HEK293 (cell line): ENCODE measurements around the gene IL4R.

ENCODE experiments used
- CTCF ChIA-PET: fragments of 350-600 bp; formaldehyde crosslinking; extraction: SDS; loops from one replicate; lab custom pipeline; 2021; ENCODE audit warnings: antibody characterized with exemption; lab: Yijun Ruan, JAX
- POLR2A ChIA-PET: fragments of 300-600 bp; formaldehyde crosslinking; extraction: SDS; loops from one replicate; lab custom pipeline; 2020; ENCODE audit warnings: antibody characterized with exemption, inconsistent platforms; lab: Yijun Ruan, JAX
- H3K27ac ChIP-seq: fragments of 200-500 bp; sonication (Bioruptor generic); 2 replicates; pipeline ENCODE4 v1.5.1; 2014; ENCODE audit warnings: low read depth, low read length, control low read depth, inconsistent platforms; ENCODE audit errors: extremely low read depth
- H3K36me3 ChIP-seq, 2 experiments: fragments of 200-500 bp in 1 of 2; sonication (Bioruptor generic) in 1 of 2; 1 replicate in 1 of 2; 2 replicates in 1 of 2; pipeline ENCODE4 v1.5.1; 2014 to 2017; ENCODE audit warnings: inconsistent platforms in 2 of 2, low read length in 2 of 2; ENCODE audit not compliant: control insufficient read depth in 2 of 2, insufficient read depth in 1 of 2
- H3K4me1 ChIP-seq: fragments of 200-500 bp; sonication (Bioruptor generic); 2 replicates; pipeline ENCODE4 v1.5.1; 2014; ENCODE audit warnings: mild to moderate bottlenecking, low read length, inconsistent platforms; ENCODE audit not compliant: control insufficient read depth, insufficient read depth
- H3K4me3 ChIP-seq: 2 replicates; pipeline ENCODE4 v1.5.1; 2011; ENCODE audit warnings: low read depth, mild to moderate bottlenecking, control low read depth, low read length, moderate library complexity
- H3K9me3 ChIP-seq: fragments of 200-500 bp; sonication (Bioruptor generic); 2 replicates; pipeline ENCODE4 v1.5.1; 2014; ENCODE audit warnings: low read depth, low read length, inconsistent platforms; ENCODE audit not compliant: control insufficient read depth, insufficient read depth
- ELK4 ChIP-seq: IDR thresholded peaks from 2 replicates; pipeline ENCODE4 v1.6.1; 2011; ENCODE audit warnings: mild to moderate bottlenecking, low read depth, low read length, borderline replicate concordance
- GFI1B ChIP-seq: fragments of 450-650 bp; formaldehyde crosslinking; IDR thresholded peaks from 2 replicates; pipeline ENCODE4 v1.5.1; 2016; ENCODE audit warnings: missing biosample characterization, missing genetic modification characterization
- PATZ1 ChIP-seq: fragments of 450-650 bp; formaldehyde crosslinking; IDR thresholded peaks from 2 replicates; pipeline ENCODE4 v1.5.1; 2016; ENCODE audit warnings: missing biosample characterization, missing genetic modification characterization
- PRDM10 ChIP-seq: fragments of 450-650 bp; formaldehyde crosslinking; IDR thresholded peaks from 2 replicates; pipeline ENCODE4 v1.5.1; 2016; ENCODE audit warnings: missing biosample characterization, missing genetic modification characterization
- PRDM4 ChIP-seq: fragments of 450-650 bp; formaldehyde crosslinking; IDR thresholded peaks from 2 replicates; pipeline ENCODE4 v1.5.1; 2017; ENCODE audit warnings: missing biosample characterization, missing genetic modification characterization
- SCRT1 ChIP-seq: fragments of 450-650 bp; formaldehyde crosslinking; IDR thresholded peaks from 2 replicates; pipeline ENCODE4 v1.5.1; 2016; ENCODE audit warnings: missing biosample characterization, missing genetic modification characterization, borderline replicate concordance
- TRIM28 ChIP-seq: IDR thresholded peaks from 2 replicates; pipeline ENCODE4 v1.6.1; 2011; ENCODE audit warnings: low read length, control low read depth, borderline replicate concordance
- ZBTB44 ChIP-seq: fragments of 450-650 bp; IDR thresholded peaks from 2 replicates; pipeline ENCODE4 v1.5.1; 2018; ENCODE audit warnings: missing biosample characterization, mild to moderate bottlenecking, missing genetic modification characterization
- ZFP37 ChIP-seq: fragments of 450-650 bp; formaldehyde crosslinking; IDR thresholded peaks from 2 replicates; pipeline ENCODE4 v1.5.1; 2016; ENCODE audit warnings: missing biosample characterization, missing genetic modification characterization
- ZNF121 ChIP-seq: fragments of 450-650 bp; formaldehyde crosslinking; IDR thresholded peaks from 2 replicates; pipeline ENCODE4 v1.5.1; 2016; ENCODE audit warnings: missing biosample characterization, missing genetic modification characterization
- ZNF239 ChIP-seq: fragments of 450-650 bp; formaldehyde crosslinking; IDR thresholded peaks from 2 replicates; pipeline ENCODE4 v1.5.1; 2016; ENCODE audit warnings: missing biosample characterization, missing genetic modification characterization
- ZNF280D ChIP-seq: fragments of 450-650 bp; formaldehyde crosslinking; IDR thresholded peaks from 2 replicates; pipeline ENCODE4 v1.5.1; 2016; ENCODE audit warnings: missing biosample characterization, missing genetic modification characterization
- ZNF354C ChIP-seq: fragments of 450-650 bp; formaldehyde crosslinking; IDR thresholded peaks from 2 replicates; pipeline ENCODE4 v1.5.1; 2016; ENCODE audit warnings: missing biosample characterization, missing genetic modification characterization, low read depth, borderline replicate concordance
- ZNF580 ChIP-seq: fragments of 450-650 bp; formaldehyde crosslinking; IDR thresholded peaks from 2 replicates; pipeline ENCODE4 v1.5.1; 2016; ENCODE audit warnings: missing biosample characterization, missing genetic modification characterization
- ZNF596 ChIP-seq: fragments of 450-650 bp; IDR thresholded peaks from 2 replicates; pipeline ENCODE4 v1.5.0; 2018; ENCODE audit warnings: missing biosample characterization, mild to moderate bottlenecking, missing genetic modification characterization, moderate library complexity
- ZNF654 ChIP-seq: fragments of 450-650 bp; formaldehyde crosslinking; IDR thresholded peaks from 2 replicates; pipeline ENCODE4 v1.5.1; 2016; ENCODE audit warnings: low read depth, missing biosample characterization, missing genetic modification characterization
- ZNF664 ChIP-seq: fragments of 450-650 bp; formaldehyde crosslinking; IDR thresholded peaks from 2 replicates; pipeline ENCODE4 v1.5.1; 2016; ENCODE audit warnings: missing biosample characterization, missing genetic modification characterization

IL4R gene

GRCh38 chr16:27363797-27364196 is 50.0 kb downstream of the IL4R start (continued):
- TF ChIP-seq ZNF280D (tag by site-specific recombination) (no peak), TRIM28 (no peak), PRDM10 (tag by site-specific recombination) (no peak), ZNF664 (tag by site-specific recombination) (no peak), ZBTB44 (no peak), ZNF654 (tag by site-specific recombination) (no peak), ZNF580 (tag by site-specific recombination) (no peak)

GRCh38 chr16:27364493-27365141 is 50.8 kb downstream of the IL4R start:
- H3K9me3 ChIP-seq = no peaks in the 10 kb centered on the region
- H3K4me3 ChIP-seq = no peak overlapping the region
- H3K27ac ChIP-seq = no peak overlapping the region
- ChIA-PET POLR2A (no interaction called here), CTCF (interaction anchor here (0.6 kb wide), 1 partner anchor 83 kb away, joined by 3 read pairs; no protein-coding TSS in a partner anchor)
- H3K36me3 ChIP-seq = peaks cover 0 to 8% of the 10 kb centered on the region in 2 experiments; a peak in 1 of 3 replicates
- H3K4me1 ChIP-seq = no peaks in the 10 kb centered on the region; the same call in 1 of the 2 replicates
- TF ChIP-seq PRDM4 (tag by site-specific recombination) (no peak), ELK4 (no peak), SCRT1 (tag by site-specific recombination) (no peak), ZNF239 (tag by site-specific recombination) (no peak), ZNF596 (tag by site-specific recombination) (no peak), PATZ1 (tag by site-specific recombination) (no peak), ZNF121 (tag by site-specific recombination) (no peak), GFI1B (tag by site-specific recombination) (no peak), ZFP37 (tag by site-specific recombination) (no peak), ZNF280D (tag by site-specific recombination) (no peak), ZNF354C (tag by site-specific recombination) (no peak)
